OCI-LY1 (cell line): ENCODE results near the gene NFIX.
A peak's percentile ranks its signal among the peaks of the same experiment; 100 is the strongest.

Experiments used
- H2AFZ ChIP-seq: fragments of 200-600 bp; sonication (generic), shearing (Covaris generic); 2 replicates; pipeline ENCODE4 v1.6.0; 2014; ENCODE audit warnings: antibody characterized with exemption, mild to moderate bottlenecking, low read length
- H3F3A ChIP-seq: fragments of 200-600 bp; sonication (generic), shearing (Covaris generic); 2 replicates; pipeline ENCODE4 v1.6.0; 2014; ENCODE audit warnings: mild to moderate bottlenecking, antibody characterized with exemption, low read length, moderate library complexity; ENCODE audit not compliant: insufficient read depth
- H3K27ac ChIP-seq: fragments of 200-600 bp; sonication (generic); 2 replicates; pipeline ENCODE4 v1.5.1; 2014; ENCODE audit warnings: low read length, mixed run types, mild to moderate bottlenecking, low read depth; ENCODE audit not compliant: poor library complexity, severe bottlenecking
- H3K27me3 ChIP-seq: fragments of 200-600 bp; sonication (generic); 2 replicates; pipeline ENCODE4 v1.6.0; 2014; ENCODE audit warnings: antibody characterized with exemption, mild to moderate bottlenecking, low read length, moderate library complexity; ENCODE audit not compliant: insufficient read depth
- H3K36me3 ChIP-seq: fragments of 200-600 bp; sonication (generic); 2 replicates; pipeline ENCODE4 v1.6.1; 2014; ENCODE audit warnings: mild to moderate bottlenecking, antibody characterized with exemption, low read length, moderate library complexity, mixed read lengths; ENCODE audit not compliant: insufficient read depth
- H3K4me1 ChIP-seq: fragments of 200-600 bp; sonication (generic); 2 replicates; pipeline ENCODE4 v1.5.1; 2014; ENCODE audit warnings: mild to moderate bottlenecking, low read length, moderate library complexity; ENCODE audit not compliant: insufficient read depth, severe bottlenecking
- H3K4me2 ChIP-seq: fragments of 200-600 bp; sonication (generic), shearing (Covaris generic); 2 replicates; pipeline ENCODE4 v1.6.1; 2014; ENCODE audit warnings: low read length
- H3K4me3 ChIP-seq: fragments of 200-600 bp; sonication (generic); 2 replicates; pipeline ENCODE4 v1.5.1; 2014; ENCODE audit warnings: low read length, low read depth, mild to moderate bottlenecking, mixed read lengths; ENCODE audit not compliant: poor library complexity, severe bottlenecking
- H3K79me2 ChIP-seq: fragments of 200-600 bp; shearing (Covaris generic); 2 replicates; pipeline ENCODE4 v1.6.1; 2016; ENCODE audit warnings: mixed run types, low read length, mixed read lengths; ENCODE audit not compliant: insufficient read depth
- H3K9ac ChIP-seq: fragments of 200-600 bp; sonication (generic), shearing (Covaris generic); 2 replicates; pipeline ENCODE4 v1.6.1; 2014; ENCODE audit warnings: mild to moderate bottlenecking, low read length, mixed read lengths
- H3K9me2 ChIP-seq: fragments of 200-600 bp; sonication (generic), shearing (Covaris generic); 2 replicates; pipeline ENCODE4 v1.6.1; 2014; ENCODE audit warnings: low read depth, mild to moderate bottlenecking, low read length, mixed read lengths
- H3K9me3 ChIP-seq: fragments of 200-600 bp; shearing (Covaris generic); 2 replicates; pipeline ENCODE4 v1.6.1; 2014; ENCODE audit warnings: low read length, mixed read lengths
- H4K20me1 ChIP-seq: fragments of 200-600 bp; sonication (generic), shearing (Covaris generic); 2 replicates; pipeline ENCODE4 v1.6.0; 2016; ENCODE audit warnings: mild to moderate bottlenecking, low read length; ENCODE audit not compliant: insufficient read depth
- EZH2 ChIP-seq: fragments of 200-600 bp; sonication (generic), shearing (Covaris generic); IDR thresholded peaks from 2 replicates; pipeline ENCODE4 v1.8.0; 2017; ENCODE audit warnings: borderline replicate concordance, mixed run types, mild to moderate bottlenecking, antibody characterized with exemption, low read length, moderate library complexity, mixed read lengths
- TF ChIP-seq, protein P1 (sequence below): fragments of 200-600 bp; sonication (generic), shearing (Covaris generic); IDR thresholded peaks from 2 replicates; pipeline ENCODE4 v1.5.1; 2017; ENCODE audit warnings: mild to moderate bottlenecking, antibody characterized with exemption, low read length, moderate library complexity, mixed read lengths

Gene NFIX

DNA sequence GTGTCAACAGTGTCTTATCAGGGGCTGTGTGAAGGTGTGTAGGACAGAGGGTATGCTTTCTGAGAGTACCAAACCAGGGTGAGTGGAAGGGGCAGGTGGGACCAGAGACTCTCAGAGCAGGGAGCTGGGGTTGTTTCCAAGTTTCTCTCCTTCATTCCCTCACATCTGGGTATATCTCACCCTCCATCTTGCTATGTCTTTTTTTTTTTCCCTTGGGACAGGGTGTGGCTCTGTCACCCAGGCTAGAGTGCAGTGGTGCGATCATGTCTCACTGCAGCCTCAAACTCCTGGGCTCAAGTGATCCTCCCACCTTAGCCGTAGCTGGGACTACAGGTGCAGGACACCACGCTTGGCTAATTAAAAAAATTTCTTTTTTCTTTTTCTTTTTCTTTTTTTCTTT, 15.3 kb upstream of the NFIX start:
- H3K27ac ChIP-seq = no peak overlapping the region
- H3K4me2 ChIP-seq = no peak overlapping the region
- no peaks in the 10 kb centered on the region for H3K79me2 ChIP-seq
- no peak overlapping the region for H2AFZ ChIP-seq
- no peaks in the 10 kb centered on the region for H3F3A ChIP-seq
- H3K9me3 ChIP-seq = no peaks in the 10 kb centered on the region
- H3K4me3 ChIP-seq = no peak overlapping the region
- H3K9ac ChIP-seq = no peak overlapping the region
- no peaks in the 10 kb centered on the region for H3K9me2 ChIP-seq
- 0 out of 2 replicates have a peak, but pooled peaks cover 6% of the 10 kb centered on the region for H3K27me3 ChIP-seq
- H3K36me3 ChIP-seq = no peaks in the 10 kb centered on the region
- H3K4me1 ChIP-seq = peaks cover 5% of the 10 kb centered on the region
- H4K20me1 ChIP-seq = no peaks in the 10 kb centered on the region
- no peak for TF ChIP-seq EZH2
- TF ChIP-seq, protein P1, sequence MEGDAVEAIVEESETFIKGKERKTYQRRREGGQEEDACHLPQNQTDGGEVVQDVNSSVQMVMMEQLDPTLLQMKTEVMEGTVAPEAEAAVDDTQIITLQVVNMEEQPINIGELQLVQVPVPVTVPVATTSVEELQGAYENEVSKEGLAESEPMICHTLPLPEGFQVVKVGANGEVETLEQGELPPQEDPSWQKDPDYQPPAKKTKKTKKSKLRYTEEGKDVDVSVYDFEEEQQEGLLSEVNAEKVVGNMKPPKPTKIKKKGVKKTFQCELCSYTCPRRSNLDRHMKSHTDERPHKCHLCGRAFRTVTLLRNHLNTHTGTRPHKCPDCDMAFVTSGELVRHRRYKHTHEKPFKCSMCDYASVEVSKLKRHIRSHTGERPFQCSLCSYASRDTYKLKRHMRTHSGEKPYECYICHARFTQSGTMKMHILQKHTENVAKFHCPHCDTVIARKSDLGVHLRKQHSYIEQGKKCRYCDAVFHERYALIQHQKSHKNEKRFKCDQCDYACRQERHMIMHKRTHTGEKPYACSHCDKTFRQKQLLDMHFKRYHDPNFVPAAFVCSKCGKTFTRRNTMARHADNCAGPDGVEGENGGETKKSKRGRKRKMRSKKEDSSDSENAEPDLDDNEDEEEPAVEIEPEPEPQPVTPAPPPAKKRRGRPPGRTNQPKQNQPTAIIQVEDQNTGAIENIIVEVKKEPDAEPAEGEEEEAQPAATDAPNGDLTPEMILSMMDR = no peak

DNA sequence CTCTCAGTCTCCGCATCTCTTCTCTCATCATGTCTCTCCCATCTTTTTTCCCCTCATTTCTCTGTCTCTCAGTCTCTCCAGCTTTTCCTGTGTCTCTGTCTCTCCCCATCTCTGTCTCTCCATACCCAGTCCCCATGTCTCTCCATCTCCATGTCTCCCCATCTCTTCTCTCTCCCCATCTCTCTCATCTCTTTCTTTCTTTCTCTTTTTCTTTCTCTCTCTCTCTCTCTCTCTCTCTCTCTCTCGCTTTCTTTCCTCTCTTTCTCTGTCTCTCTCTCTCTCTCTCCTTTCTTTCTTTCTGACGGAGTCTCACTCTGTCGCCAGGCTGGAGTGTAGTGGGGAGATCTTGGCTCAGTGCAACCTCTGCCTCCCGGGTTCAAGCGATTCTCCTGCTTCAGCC, 12.6 kb upstream of the NFIX start:
- TF ChIP-seq EZH2 = no peak
- TF ChIP-seq, protein P1 = no peak
- Histone ChIP-seq H3K9me3 (no peaks in the 10 kb centered on the region), H3K4me1 (peaks cover 5% of the 10 kb centered on the region), H3K27ac (no peak overlapping the region), H3K4me3 (no peak overlapping the region), H3K27me3 (no peaks in the 10 kb centered on the region), H3K9ac (no peak overlapping the region), H3K4me2 (no peak overlapping the region), H4K20me1 (no peaks in the 10 kb centered on the region), H3K79me2 (no peaks in the 10 kb centered on the region), H3F3A (no peaks in the 10 kb centered on the region), H2AFZ (no peak overlapping the region), H3K9me2 (no peaks in the 10 kb centered on the region), H3K36me3 (no peaks in the 10 kb centered on the region)

DNA sequence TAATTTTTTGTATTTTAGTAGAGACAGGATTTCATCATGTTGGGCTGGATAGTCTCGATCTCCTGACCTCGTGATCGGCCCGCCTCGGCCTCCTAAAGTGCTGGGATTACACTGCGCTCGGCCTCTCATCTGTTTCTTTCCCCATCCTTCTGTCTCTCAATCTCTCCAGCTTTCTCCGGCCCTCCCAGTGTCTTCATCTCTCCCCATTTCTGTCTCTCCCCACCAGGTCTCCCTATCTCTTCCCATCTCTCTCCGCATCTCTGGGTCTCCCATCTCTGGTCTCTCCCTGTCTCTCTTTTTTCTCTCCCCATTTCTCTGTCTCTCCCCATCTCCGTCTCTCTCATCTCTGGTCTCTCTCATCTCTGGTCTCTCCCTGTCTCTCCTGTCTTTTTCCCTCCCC, 12.2 kb upstream of the NFIX start:
- Histone ChIP-seq H4K20me1 (no peaks in the 10 kb centered on the region), H3K9ac (no peak overlapping the region), H3K4me3 (peak overlapping the region; percentile 38), H3K4me2 (peak overlapping the region; percentile 48), H3K36me3 (no peaks in the 10 kb centered on the region), H3K4me1 (peaks cover 5% of the 10 kb centered on the region), H3K27ac (no peak overlapping the region), H3K9me2 (no peaks in the 10 kb centered on the region), H3F3A (no peaks in the 10 kb centered on the region), H2AFZ (no peak overlapping the region), H3K27me3 (no peaks in the 10 kb centered on the region), H3K79me2 (no peaks in the 10 kb centered on the region), H3K9me3 (no peaks in the 10 kb centered on the region)
- TF ChIP-seq, protein P1 = no peak
- TF ChIP-seq EZH2 = no peak
